ENCODE data around the gene CASP5. TPM values are rescaled to one million over a fixed set of nuclear protein-coding genes. Genes with fewer than 3 reads are reported as not detected.
"Not testable (repeated sequence)": the region's sequence is repeated elsewhere in the genome, so short reads cannot be mapped to it uniquely, and the experiment has no call there.

The CASP5 gene
- total RNA-seq, 2 experiments from 2014 or later, result not detected

- H3K9me3 Mint-ChIP-seq, result no peaks in the 10 kb centered on the region
- H3K4me1 Mint-ChIP-seq (ENCODE audit: low read depth), result peaks cover 59% of the 10 kb centered on the region
- H3K4me3 Mint-ChIP-seq, result peak overlapping the region; percentile 98
- H3K27ac ChIP-seq (ENCODE audit: low read depth in 1 of 2, low read length in 2 of 2), result peak overlapping the region; percentile 61 to 65
- H3K4me1 ChIP-seq (ENCODE audit: insufficient read depth, low read length), result peaks cover 13% of the 10 kb centered on the region
- ATAC-seq (ENCODE audit: poor library complexity) (no peak), DNase-seq (no peak)
- ChIA-PET POLR2A (interaction anchor here (1.4 kb wide), 1 partner anchor 10 kb away, joined by 3 read pairs; no protein-coding TSS in a partner anchor), CTCF (no interaction called here)
- H3K27ac Mint-ChIP-seq, result peak overlapping the region; percentile 91
- peaks cover 9% of the 10 kb centered on the region for H3K36me3 ChIP-seq (ENCODE audit: insufficient read depth, low read length)
- H3K4me3 ChIP-seq (ENCODE audit: low read length), result peak overlapping the region; percentile 70
- no peaks in the 10 kb centered on the region for H3K27me3 ChIP-seq (ENCODE audit: control insufficient read depth in 1 of 2, insufficient read depth in 2 of 2, low read length in 2 of 2)
- intact Hi-C loops (cut with DNase I, micrococcal nuclease), result no loop called here
- H3K36me3 Mint-ChIP-seq (ENCODE audit: low read depth), result peaks cover 38% of the 10 kb centered on the region
- TF ChIP-seq CTCF (IDR thresholded peaks at IDR 0.05), result no peak
- H3K9me3 ChIP-seq (ENCODE audit: control insufficient read depth in 1 of 2, insufficient read depth in 1 of 2, low read length in 2 of 2), result no peaks in the 10 kb centered on the region
- H3K27me3 Mint-ChIP-seq, result no peaks in the 10 kb centered on the region
Measured at GRCh38 chr11:105045676-105046296, 22.8 kb upstream of the CASP5 start.

GRCh38 chr11:105044557-105045524, 21.9 kb upstream of the CASP5 start, which contains the start of gene CARD16:
Gene CARD16, minus strand, starts transcription at chr11:105045335. Its CDS starts 38 bp downstream, at chr11:105045297.
- peaks cover 64% of the 10 kb centered on the region for H3K4me1 Mint-ChIP-seq (ENCODE audit: low read depth)
- H3K36me3 Mint-ChIP-seq (ENCODE audit: low read depth), result peaks cover 48% of the 10 kb centered on the region
- intact Hi-C loops (cut with DNase I, micrococcal nuclease); H3K27me3 Mint-ChIP-seq; H3K9me3 ChIP-seq (ENCODE audit: control insufficient read depth in 1 of 2, insufficient read depth in 1 of 2, low read length in 2 of 2); CTCF ChIA-PET; H3K9me3 Mint-ChIP-seq; H3K27me3 ChIP-seq (ENCODE audit: control insufficient read depth in 1 of 2, insufficient read depth in 2 of 2, low read length in 2 of 2): not testable (repeated sequence)
- DNase-seq (peak in 10 of 14 experiments; percentile 5 to 77 (median 26)), ATAC-seq (ENCODE audit: poor library complexity) (peak; percentile 89)
- Histone ChIP-seq H3K4me1 (ENCODE audit: insufficient read depth, low read length) (peaks cover 13% of the 10 kb centered on the region), H3K36me3 (ENCODE audit: insufficient read depth, low read length) (peaks cover 18% of the 10 kb centered on the region), H3K4me3 (ENCODE audit: low read length) (peak within 1 kb of the TSS; percentile 70), H3K27ac (ENCODE audit: low read depth in 1 of 2, low read length in 2 of 2) (peak within 1 kb of the TSS; percentile 61 to 65)
- peak within 1 kb of the TSS; percentile 91 for H3K27ac Mint-ChIP-seq
- H3K4me3 Mint-ChIP-seq, result peak within 1 kb of the TSS; percentile 98
- POLR2A ChIA-PET, result interaction anchor here (1.4 to 1.8 kb wide), 2 partner anchors 9 to 10 kb away, joined by 3 to 9 read pairs; partner anchors contain the start of gene CASP1

GRCh38 chr11:105042178-105042577, 19.2 kb upstream of the CASP5 start:
- Histone ChIP-seq H3K4me3 (ENCODE audit: low read length) (no peak overlapping the region), H3K27ac (ENCODE audit: low read depth in 1 of 2, low read length in 2 of 2) (no peak overlapping the region), H3K9me3 (ENCODE audit: control insufficient read depth in 1 of 2, insufficient read depth in 1 of 2, low read length in 2 of 2) (peaks cover 0 to 4% of the 10 kb centered on the region in 2 experiments), H3K4me1 (ENCODE audit: insufficient read depth, low read length) (peaks cover 12% of the 10 kb centered on the region), H3K36me3 (ENCODE audit: insufficient read depth, low read length) (peaks cover 18% of the 10 kb centered on the region), H3K27me3 (ENCODE audit: control insufficient read depth in 1 of 2, insufficient read depth in 2 of 2, low read length in 2 of 2) (no peaks in the 10 kb centered on the region)
- intact Hi-C loops (cut with DNase I, micrococcal nuclease), result no loop called here
- ATAC-seq (ENCODE audit: poor library complexity), result no peak
- H3K27ac Mint-ChIP-seq, result no peak overlapping the region
- H3K4me1 Mint-ChIP-seq (ENCODE audit: low read depth), result peaks cover 67% of the 10 kb centered on the region
- peak overlapping the region; percentile 26 for H3K4me3 Mint-ChIP-seq
- CTCF ChIA-PET, result no interaction called here
- POLR2A ChIA-PET, result no interaction called here
- no peaks in the 10 kb centered on the region for H3K9me3 Mint-ChIP-seq
- DNase-seq, result no peak
- no peaks in the 10 kb centered on the region for H3K27me3 Mint-ChIP-seq
- H3K36me3 Mint-ChIP-seq (ENCODE audit: low read depth), result peaks cover 70% of the 10 kb centered on the region
- TF ChIP-seq CTCF (IDR thresholded peaks at IDR 0.05), result no peak

Measured in CD4-positive, alpha-beta T cell (primary cell).